Esophagus squamous epithelium (tissue), 5 donors: ENCODE measurements around the gene CAND2. TPM values are rescaled to one million over a fixed set of nuclear protein-coding genes. Genes with fewer than 3 reads are reported as not detected.

Experiments used
- DNase-seq: peaks from one replicate; lab custom pipeline; 2025; lab: John Stamatoyannopoulos, UW
- H3K27ac ChIP-seq, 4 donors: fragments of 200-600 bp; sonication (generic); one replicate each; pipeline ENCODE4 v1.5.1; 2016 to 2019; ENCODE audit warnings: mild to moderate bottlenecking in 1 of 4
- H3K27me3 ChIP-seq, 4 donors: fragments of 200-600 bp; sonication (generic); 1 replicate in 3 of 4; 2 replicates in 1 of 4; pipeline versions ENCODE4 v1.5.1 to v1.6.0; 2017 to 2021; ENCODE audit warnings: antibody characterized with exemption in 1 of 4
- H3K36me3 ChIP-seq, 3 donors: fragments of 200-600 bp; sonication (generic); one replicate each; pipeline ENCODE4 v1.5.1; 2016 to 2019
- H3K4me1 ChIP-seq, 3 donors: fragments of 200-600 bp; sonication (generic); one replicate each; pipeline ENCODE4 v1.5.1; 2017 to 2019
- H3K4me3 ChIP-seq, 4 donors: fragments of 200-600 bp; sonication (generic); 1 replicate in 3 of 4; 2 replicates in 1 of 4; pipeline ENCODE4 v1.5.1; 2016 to 2019; ENCODE audit warnings: mild to moderate bottlenecking in 2 of 4, moderate library complexity in 1 of 4
- H3K9me3 ChIP-seq, 3 donors: fragments of 200-600 bp; sonication (generic); one replicate each; pipeline ENCODE4 v1.5.1; 2016 to 2019
- POLR2A ChIP-seq, 4 donors: fragments of 450-650 bp; IDR thresholded peaks; one replicate each; pipeline ENCODE4 v1.6.1; 2017; ENCODE audit warnings: antibody characterized with exemption in 4 of 4, mild to moderate bottlenecking in 4 of 4, moderate library complexity in 3 of 4
- WGBS, 2 donors: methylation state at CpG; one replicate each; pipeline ENCODE4 v1.1.5; 2018; 5-methylcytosine and 5-hydroxymethylcytosine counted together
- intact Hi-C: fragments of 100-400 bp; cut with DNase I; formaldehyde crosslinking; loops from one replicate; pipeline ENCODE4 v1.15.0; 2022
- total RNA-seq, 4 donors: library from RNA; depleted of rRNA; stranded (reverse); fragments of >200 nt; gene quantifications; one replicate each; pipeline ENCODE4 v1.1.0, GENCODE V29; 2016
- TF ChIP-seq, protein P1 (sequence below), 6 experiments: fragments of 450-650 bp in 4 of 6; fragments of 200-600 bp in 2 of 6; sonication (generic) in 2 of 6; IDR thresholded peaks; one replicate each; pipeline ENCODE4 v1.5.1; 2016 to 2019; ENCODE audit warnings: antibody characterized with exemption in 6 of 6, mild to moderate bottlenecking in 4 of 6, moderate library complexity in 4 of 6
- donor health status: DM: yes; HTN: yes; CAD: no.

The CAND2 gene
- total RNA-seq, 4 donors from 2014 or later: 0.61 to 1.7 (median 0.91) TPM

DNA sequence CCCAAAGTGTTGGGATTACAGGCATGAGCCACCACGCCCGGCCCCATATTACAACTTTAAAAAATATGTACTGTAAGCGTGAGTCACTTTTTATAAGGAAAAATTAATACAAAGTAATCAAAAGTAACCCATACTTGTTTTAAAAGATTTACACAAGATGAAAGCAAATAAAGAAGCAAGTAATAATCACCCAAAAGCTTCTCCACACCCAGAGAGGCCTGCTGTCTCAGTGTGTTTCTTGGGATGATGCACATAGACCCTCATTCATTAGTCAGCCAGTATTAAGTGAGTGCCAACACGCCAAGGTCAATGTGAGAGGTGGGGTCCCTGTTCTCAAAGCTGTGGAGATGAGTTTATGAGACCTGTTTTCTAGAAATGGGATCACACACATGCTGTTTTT is 32.9 kb downstream of the CAND2 start:
- intact Hi-C loops: no loop called here
- H3K4me3 ChIP-seq: no peak overlapping the region
- TF ChIP-seq, protein P1, sequence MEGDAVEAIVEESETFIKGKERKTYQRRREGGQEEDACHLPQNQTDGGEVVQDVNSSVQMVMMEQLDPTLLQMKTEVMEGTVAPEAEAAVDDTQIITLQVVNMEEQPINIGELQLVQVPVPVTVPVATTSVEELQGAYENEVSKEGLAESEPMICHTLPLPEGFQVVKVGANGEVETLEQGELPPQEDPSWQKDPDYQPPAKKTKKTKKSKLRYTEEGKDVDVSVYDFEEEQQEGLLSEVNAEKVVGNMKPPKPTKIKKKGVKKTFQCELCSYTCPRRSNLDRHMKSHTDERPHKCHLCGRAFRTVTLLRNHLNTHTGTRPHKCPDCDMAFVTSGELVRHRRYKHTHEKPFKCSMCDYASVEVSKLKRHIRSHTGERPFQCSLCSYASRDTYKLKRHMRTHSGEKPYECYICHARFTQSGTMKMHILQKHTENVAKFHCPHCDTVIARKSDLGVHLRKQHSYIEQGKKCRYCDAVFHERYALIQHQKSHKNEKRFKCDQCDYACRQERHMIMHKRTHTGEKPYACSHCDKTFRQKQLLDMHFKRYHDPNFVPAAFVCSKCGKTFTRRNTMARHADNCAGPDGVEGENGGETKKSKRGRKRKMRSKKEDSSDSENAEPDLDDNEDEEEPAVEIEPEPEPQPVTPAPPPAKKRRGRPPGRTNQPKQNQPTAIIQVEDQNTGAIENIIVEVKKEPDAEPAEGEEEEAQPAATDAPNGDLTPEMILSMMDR (IDR thresholded peaks at IDR 0.05): no peak
- TF ChIP-seq POLR2A (IDR thresholded peaks at IDR 0.05): no peak
- 44 to 50% methylated on average over 4 of the region's 4 CpGs for WGBS, 2 donors
- H3K4me1 ChIP-seq: peaks cover 0 to 26% (median 0%) of the 10 kb centered on the region in 3 donors
- H3K9me3 ChIP-seq: no peaks in the 10 kb centered on the region
- H3K27me3 ChIP-seq: no peaks in the 10 kb centered on the region
- H3K36me3 ChIP-seq: peaks cover 8 to 62% (median 15%) of the 10 kb centered on the region in 3 donors
- no peak for DNase-seq
- peak overlapping the region in 1 of 4 donors; percentile 68 for H3K27ac ChIP-seq

DNA sequence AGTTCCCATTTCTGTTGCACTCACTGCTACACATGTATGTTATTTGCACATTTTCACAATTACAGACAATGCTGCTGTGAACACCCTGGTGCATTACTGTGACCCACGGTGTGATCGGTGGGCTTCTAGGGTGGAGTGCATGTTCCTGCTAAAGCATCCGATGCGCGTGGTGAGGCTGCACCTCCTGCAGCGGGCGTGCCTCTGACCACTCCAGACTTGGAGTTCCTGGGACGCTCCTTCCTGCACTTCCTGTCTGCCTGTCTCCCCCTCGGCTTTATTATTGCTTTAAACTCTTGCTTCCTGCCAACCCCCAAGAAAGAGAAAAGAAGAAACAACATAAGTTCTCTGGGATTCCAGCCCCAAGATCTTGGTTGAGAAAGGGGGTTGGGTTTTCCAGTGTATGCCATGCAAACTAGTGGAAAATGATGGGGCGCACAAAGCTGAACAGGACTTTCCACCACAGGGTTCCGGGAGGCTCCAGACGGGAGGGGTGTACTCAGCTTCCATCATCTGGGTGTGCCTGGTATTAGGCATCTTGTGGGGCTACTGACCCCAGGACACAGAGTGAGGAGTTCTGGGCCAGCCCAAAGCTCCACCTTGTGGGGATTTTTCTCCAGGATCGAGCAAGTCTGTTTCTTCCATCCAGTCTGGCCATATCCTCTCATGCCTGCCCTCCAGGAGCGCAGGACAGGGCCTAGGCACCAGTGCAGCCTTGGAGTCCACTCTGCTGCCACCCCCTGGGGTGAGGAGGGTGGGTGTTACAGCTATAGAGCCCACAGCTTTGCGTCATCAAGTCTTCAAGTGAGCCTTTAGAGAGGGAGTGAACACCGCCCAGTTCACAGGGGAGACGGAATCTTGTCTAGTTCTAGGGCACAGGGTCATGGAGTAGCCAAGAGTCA is 33.7 kb downstream of the CAND2 start:
- Histone ChIP-seq H3K9me3 (no peaks in the 10 kb centered on the region), H3K4me3 (no peak overlapping the region), H3K27me3 (no peaks in the 10 kb centered on the region), H3K4me1 (peaks cover 0 to 26% (median 0%) of the 10 kb centered on the region in 3 donors), H3K36me3 (peaks cover 11 to 69% (median 15%) of the 10 kb centered on the region in 3 donors), H3K27ac (peak overlapping the region in 2 of 4 donors; percentile 35 to 68)
- intact Hi-C loops: no loop called here
- DNase-seq: no peak
- TF ChIP-seq POLR2A (IDR thresholded peaks at IDR 0.05): no peak
- TF ChIP-seq, protein P1 (IDR thresholded peaks at IDR 0.05): no peak
- WGBS, 2 donors: 71 to 83% methylated on average over 12 of the region's 17 CpGs

DNA sequence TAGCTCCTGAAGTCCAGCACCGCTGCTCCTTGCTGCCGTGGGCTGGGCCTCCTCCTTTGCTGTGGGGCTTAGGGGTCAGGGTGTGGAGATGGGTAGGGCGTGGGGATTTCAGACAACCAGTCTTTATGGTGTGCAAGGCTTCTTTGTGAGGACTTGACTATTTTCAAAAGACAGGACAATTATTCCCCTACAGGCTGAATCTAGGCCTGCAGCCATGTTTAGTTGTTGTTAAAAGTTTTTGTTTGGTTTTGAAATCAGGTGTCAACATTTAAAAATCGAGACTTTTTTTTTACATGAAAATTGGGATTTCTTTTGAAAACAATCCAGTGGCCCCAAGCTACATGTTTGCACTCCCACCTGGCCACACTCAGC is 34.3 kb downstream of the CAND2 start:
- TF ChIP-seq POLR2A (IDR thresholded peaks at IDR 0.05): no peak
- TF ChIP-seq, protein P1 (IDR thresholded peaks at IDR 0.05): peak in 2 of 6 experiments; percentile 28 to 53
- peak overlapping the region in 2 of 4 donors; percentile 35 to 68 for H3K27ac ChIP-seq
- 71 to 72% methylated on average over 2 to 4 of the region's 4 CpGs for WGBS, 2 donors
- intact Hi-C loops: no loop called here
- no peak overlapping the region for H3K4me3 ChIP-seq
- no peaks in the 10 kb centered on the region for H3K27me3 ChIP-seq
- no peaks in the 10 kb centered on the region for H3K9me3 ChIP-seq
- peaks cover 15 to 71% (median 18%) of the 10 kb centered on the region in 3 donors for H3K36me3 ChIP-seq
- DNase-seq: no peak
- H3K4me1 ChIP-seq: peaks cover 0 to 26% (median 0%) of the 10 kb centered on the region in 3 donors

DNA sequence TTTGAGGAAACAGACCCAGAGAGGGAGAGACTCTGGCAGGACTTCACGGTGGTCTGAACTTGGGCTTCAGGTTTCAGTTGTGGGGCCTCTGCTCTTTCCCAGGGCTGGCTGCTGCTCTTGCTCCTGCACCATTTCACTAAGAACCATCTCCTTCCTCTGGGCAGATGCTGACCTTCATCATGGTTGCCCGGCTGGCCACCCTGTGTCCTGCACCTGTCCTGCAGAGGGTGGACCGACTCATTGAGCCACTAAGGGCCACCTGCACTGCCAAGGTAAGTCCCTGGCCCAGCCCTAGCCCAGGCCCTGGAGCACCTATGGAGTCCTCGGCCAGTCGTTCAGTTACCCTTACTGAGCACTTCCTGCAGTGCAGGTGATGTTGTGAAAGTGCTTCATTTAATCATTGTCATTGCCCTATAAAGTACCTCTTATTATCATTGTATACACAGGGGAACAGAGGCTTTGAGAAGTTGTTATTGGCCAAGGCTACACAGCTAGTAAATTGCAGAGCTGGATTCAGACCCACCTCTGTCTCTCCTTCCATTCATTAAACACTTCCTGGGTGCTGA is 34.9 kb downstream of the CAND2 start:
- Histone ChIP-seq H3K27me3 (no peaks in the 10 kb centered on the region), H3K27ac (no peak overlapping the region), H3K36me3 (peaks cover 15 to 76% (median 23%) of the 10 kb centered on the region in 3 donors), H3K4me3 (no peak overlapping the region), H3K9me3 (no peaks in the 10 kb centered on the region), H3K4me1 (peaks cover 0 to 26% (median 0%) of the 10 kb centered on the region in 3 donors)
- WGBS, 2 donors: 77 to 90% methylated on average over 4 to 5 of the region's 5 CpGs
- TF ChIP-seq, protein P1 (IDR thresholded peaks at IDR 0.05): no peak
- TF ChIP-seq POLR2A (IDR thresholded peaks at IDR 0.05): no peak
- DNase-seq: no peak
- intact Hi-C loops: no loop called here
